H9 (cell line): ENCODE results near the gene MYL3. TPM values are rescaled to one million over a fixed set of nuclear protein-coding genes. Genes with fewer than 3 reads are reported as not detected.
A peak's percentile ranks its signal among the peaks of the same experiment; 100 is the strongest.

ENCODE experiments used
- DNase-seq: peaks from one replicate; pipeline ENCODE4 v3.0.0-alpha.2; 2017
- H2AFZ ChIP-seq: one replicate; pipeline ENCODE4 v1.6.1; 2013; ENCODE audit warnings: mild to moderate bottlenecking, low read length, control low read depth, moderate library complexity
- H2AK5ac ChIP-seq: 2 replicates; pipeline ENCODE4 v1.6.1; 2013; ENCODE audit warnings: low read length, control low read depth, mixed read lengths; ENCODE audit not compliant: insufficient read length
- H2BK120ac ChIP-seq: one replicate; pipeline ENCODE4 v1.6.1; 2013; ENCODE audit warnings: low read depth, mild to moderate bottlenecking, low read length, control low read depth, inconsistent platforms; ENCODE audit not compliant: poor library complexity, severe bottlenecking
- H2BK12ac ChIP-seq: 2 replicates; pipeline ENCODE4 v1.6.1; 2013; ENCODE audit warnings: low read length, control low read depth, mixed read lengths, low read depth; ENCODE audit not compliant: insufficient read length
- H2BK15ac ChIP-seq: 2 replicates; pipeline ENCODE4 v1.6.1; 2013; ENCODE audit warnings: low read depth, low read length, control low read depth
- H2BK20ac ChIP-seq: one replicate; pipeline ENCODE4 v1.6.1; 2013; ENCODE audit warnings: low read depth, mild to moderate bottlenecking, low read length, control low read depth, inconsistent platforms; ENCODE audit not compliant: poor library complexity, severe bottlenecking
- H2BK5ac ChIP-seq: 2 replicates; pipeline ENCODE4 v1.6.1; 2013; ENCODE audit warnings: low read length, control low read depth, mixed read lengths; ENCODE audit not compliant: insufficient read length
- H3K14ac ChIP-seq: 2 replicates; pipeline ENCODE4 v1.6.1; 2013; ENCODE audit warnings: low read length, control low read depth; ENCODE audit not compliant: insufficient read depth
- H3K18ac ChIP-seq: 2 replicates; pipeline ENCODE4 v1.6.1; 2013; ENCODE audit warnings: low read depth, mild to moderate bottlenecking, mixed read lengths, low read length, control low read depth; ENCODE audit not compliant: insufficient read length
- H3K23ac ChIP-seq: 2 replicates; pipeline ENCODE4 v1.6.1; 2013; ENCODE audit warnings: low read length, control low read depth, mixed read lengths, low read depth; ENCODE audit not compliant: insufficient read length
- H3K23me2 ChIP-seq: 2 replicates; pipeline ENCODE4 v1.6.1; 2013; ENCODE audit warnings: low read depth, mild to moderate bottlenecking, mixed read lengths, low read length, control low read depth; ENCODE audit not compliant: insufficient read length, poor library complexity, severe bottlenecking
- H3K27ac ChIP-seq: 2 replicates; pipeline ENCODE4 v1.5.1; 2013; ENCODE audit warnings: low read length, control low read depth, mixed read lengths, low read depth; ENCODE audit not compliant: insufficient read length
- H3K27me3 ChIP-seq: 2 replicates; pipeline ENCODE4 v1.6.1; 2013; ENCODE audit warnings: low read length, control low read depth, inconsistent platforms; ENCODE audit not compliant: insufficient read depth
- H3K4ac ChIP-seq: 2 replicates; pipeline ENCODE4 v1.6.1; 2013; ENCODE audit warnings: low read depth, mild to moderate bottlenecking, control low read depth, inconsistent platforms, low read length, moderate library complexity
- H3K4me1 ChIP-seq: 2 replicates; pipeline ENCODE4 v1.6.1; 2013; ENCODE audit warnings: low read length, control low read depth, inconsistent platforms; ENCODE audit not compliant: insufficient read depth
- H3K4me2 ChIP-seq: 2 replicates; pipeline ENCODE4 v1.6.1; 2013; ENCODE audit warnings: low read length, control low read depth, mixed read lengths; ENCODE audit not compliant: insufficient read length, insufficient read depth
- H3K56ac ChIP-seq: 2 replicates; pipeline ENCODE4 v1.6.1; 2013; ENCODE audit warnings: low read depth, mild to moderate bottlenecking, mixed read lengths, low read length, control low read depth; ENCODE audit not compliant: insufficient read length
- H3K79me1 ChIP-seq: 2 replicates; pipeline ENCODE4 v1.6.1; 2013; ENCODE audit warnings: low read depth, mild to moderate bottlenecking, moderate library complexity, low read length, control low read depth, inconsistent platforms; ENCODE audit not compliant: insufficient read depth, poor library complexity, severe bottlenecking
- H3K79me2 ChIP-seq: 2 replicates; pipeline ENCODE4 v1.6.1; 2013; ENCODE audit warnings: low read length, control low read depth, inconsistent platforms; ENCODE audit not compliant: insufficient read depth
- H3K9ac ChIP-seq: 2 replicates; pipeline ENCODE4 v1.6.1; 2013; ENCODE audit warnings: low read length, control low read depth, mixed read lengths; ENCODE audit not compliant: insufficient read length; ENCODE audit errors: extremely low read depth
- H3K9me3 ChIP-seq: one replicate; pipeline ENCODE4 v1.6.1; 2013; ENCODE audit warnings: low read depth, low read length, inconsistent platforms; ENCODE audit not compliant: control insufficient read depth
- H3T11ph ChIP-seq: one replicate; pipeline ENCODE4 v1.6.1; 2013; ENCODE audit warnings: mild to moderate bottlenecking, low read length, control low read depth, inconsistent platforms
- H4K20me1 ChIP-seq: one replicate; pipeline ENCODE4 v1.6.1; 2013; ENCODE audit not compliant: control insufficient read depth, insufficient read length, insufficient read depth
- H4K5ac ChIP-seq: 2 replicates; pipeline ENCODE4 v1.6.1; 2013; ENCODE audit warnings: low read depth, mild to moderate bottlenecking, mixed read lengths, low read length, control low read depth; ENCODE audit not compliant: insufficient read length
- H4K8ac ChIP-seq: replicated peaks from 2 replicates; pipeline ENCODE4 v1.6.1; 2013; ENCODE audit warnings: low read length, control low read depth, mixed read lengths, low read depth; ENCODE audit not compliant: insufficient read length
- H4K91ac ChIP-seq: 2 replicates; pipeline ENCODE4 v1.6.1; 2013; ENCODE audit warnings: low read depth, mild to moderate bottlenecking, moderate library complexity, mixed read lengths, low read length, control low read depth; ENCODE audit not compliant: insufficient read length
- H3K27ac Mint-ChIP-seq, 3 experiments: 2 replicates in 2 of 3; 3 replicates in 1 of 3; pipeline ENCODE4 v1.8.0; 2020 to 2021; ENCODE audit warnings: mixed read lengths in 3 of 3, mild to moderate bottlenecking in 1 of 3, moderate library complexity in 1 of 3
- H3K27me3 Mint-ChIP-seq: 2 replicates; pipeline ENCODE4 v1.8.0; 2021; ENCODE audit warnings: low read depth, mild to moderate bottlenecking, moderate library complexity, mixed read lengths
- H3K36me3 Mint-ChIP-seq, 3 experiments: 2 replicates in 2 of 3; 3 replicates in 1 of 3; pipeline ENCODE4 v1.8.0; 2020 to 2021; ENCODE audit warnings: low read depth in 3 of 3, mixed read lengths in 3 of 3; ENCODE audit not compliant: insufficient read depth in 1 of 3
- H3K4me1 Mint-ChIP-seq, 2 experiments: 2 replicates each; pipeline ENCODE4 v1.8.0; 2020; ENCODE audit warnings: mixed read lengths in 2 of 2
- H3K4me3 Mint-ChIP-seq, 2 experiments: 2 replicates in 1 of 2; 3 replicates in 1 of 2; pipeline ENCODE4 v1.8.0; 2020 to 2021; ENCODE audit warnings: mild to moderate bottlenecking in 2 of 2, mixed read lengths in 2 of 2, moderate library complexity in 1 of 2
- H3K9me3 Mint-ChIP-seq, 2 experiments: 2 replicates in 1 of 2; 3 replicates in 1 of 2; pipeline ENCODE4 v1.8.0; 2020; ENCODE audit warnings: mild to moderate bottlenecking in 2 of 2, mixed read lengths in 2 of 2, moderate library complexity in 1 of 2
- CTCF ChIP-seq: fragments of 200-600 bp; sonication (generic); conservative IDR thresholded peaks from 3 replicates; pipeline ENCODE4 v1.8.0; 2021; ENCODE audit warnings: antibody characterized with exemption, mild to moderate bottlenecking
- WGBS: extraction: QIAGEN DNeasy Blood & Tissue Kit; methylation state at CpG from one replicate; pipeline ENCODE4 v1.1.7; 2013; ENCODE audit warnings: missing lambda C conversion rate, low lambda C conversion rate, mixed read lengths; ENCODE audit not compliant: insufficient read length; ENCODE audit errors: extremely low coverage; 5-methylcytosine and 5-hydroxymethylcytosine counted together
- total RNA-seq: library from RNA; stranded (reverse); gene quantifications from 2 replicates; pipeline ENCODE4 v1.2.1, GENCODE V29; 2021

The MYL3 gene
- total RNA-seq, 1 experiment from 2014 or later, result 0.24 TPM

- DNase-seq, result no peak
- Mint-ChIP-seq H3K4me1 (peaks cover 10 to 13% of the 10 kb centered on the region in 2 experiments), H3K4me3 (peak overlapping the region in 1 of 2 experiments; percentile 13; a peak in 2 of 5 replicates), H3K36me3 (no peaks in the 10 kb centered on the region), H3K27me3 (peaks cover 77% of the 10 kb centered on the region), H3K27ac (no peak overlapping the region), H3K9me3 (no peaks in the 10 kb centered on the region; a peak in 1 of 5 replicates)
- H4K8ac ChIP-seq, result no peak overlapping the region
- H3K4me2 ChIP-seq, result no peak overlapping the region
- no peak overlapping the region for H4K91ac ChIP-seq
- WGBS, result no CpG with 5 or more reads among the region's 9 CpGs
- H4K5ac ChIP-seq, result no peak overlapping the region
- no peaks in the 10 kb centered on the region for H3K79me2 ChIP-seq
- H3K9ac ChIP-seq, result no peak overlapping the region
- H3K4me1 ChIP-seq, result no peaks in the 10 kb centered on the region; the same call in 1 of the 2 replicates
- H3T11ph ChIP-seq, result no peak overlapping the region
- no peak overlapping the region for H3K27ac ChIP-seq
- H2BK5ac ChIP-seq, result no peak overlapping the region
- TF ChIP-seq CTCF, result no peak
- H3K9me3 ChIP-seq, result no peaks in the 10 kb centered on the region
- H2AFZ ChIP-seq, result no peak overlapping the region
- H3K23ac ChIP-seq, result no peak overlapping the region
- no peak overlapping the region for H2BK20ac ChIP-seq
- no peak overlapping the region for H2BK12ac ChIP-seq
- H2AK5ac ChIP-seq, result no peak overlapping the region
- H3K27me3 ChIP-seq, result peaks cover 24% of the 10 kb centered on the region; the same call in 1 of the 2 replicates
- H2BK120ac ChIP-seq, result no peak overlapping the region
- no peak overlapping the region for H2BK15ac ChIP-seq
- H3K79me1 ChIP-seq, result no peaks in the 10 kb centered on the region
- no peak overlapping the region for H3K4ac ChIP-seq
- H3K14ac ChIP-seq, result no peak overlapping the region
- H3K23me2 ChIP-seq, result peaks cover 8% of the 10 kb centered on the region
- no peak overlapping the region for H3K18ac ChIP-seq
- H3K56ac ChIP-seq, result no peak overlapping the region
- H4K20me1 ChIP-seq, result no peaks in the 10 kb centered on the region
These were observed 30.5 kb upstream of the MYL3 start for GRCh38 chr3:46893763-46894162.
